HCT116 (cell line): ENCODE measurements around the gene SPATS2L. TPM values are rescaled to one million over a fixed set of nuclear protein-coding genes. Genes with fewer than 3 reads are reported as not detected.

Source experiments
- ATAC-seq: fragments of 200-7000 bp; cut with Tn5 transposase; 2 replicates; pipeline ENCODE4 v1.9.1; 2020; ENCODE audit warnings: mild to moderate bottlenecking, moderate library complexity
- BruUV-seq: library from RNA; stranded (reverse); fragments of 400-500 nt; replicated peaks from 2 replicates; lab custom pipeline; 2021; lab: Mats Ljungman, UMichigan
- CTCF ChIA-PET: fragments of 300-600 bp; sonication (Branson Sonifier 250); formaldehyde crosslinking; loops from one replicate; lab custom pipeline; 2021; ENCODE audit warnings: antibody characterized with exemption; lab: Charles Lee
- POLR2A ChIA-PET: fragments of 300-600, 350-600 bp; sonication (Branson Sonifier 250); formaldehyde crosslinking; loops from one replicate; lab custom pipeline; 2021; ENCODE audit warnings: antibody characterized with exemption; lab: Charles Lee
- RAD21 ChIA-PET, 2 experiments: fragments of 300-600 bp; sonication (Branson Sonifier 250); formaldehyde crosslinking; loops; one replicate each; lab custom pipeline; 2023; ENCODE audit warnings: low total read pairs in 2 of 2; ENCODE audit not compliant: uncharacterized antibody in 2 of 2, unreplicated experiment in 2 of 2, low non-redundant PET in 1 of 2; lab: Charles Lee
- DNase-seq: peaks from one replicate; pipeline ENCODE4 v3.0.0-alpha.2; 2010; ENCODE audit warnings: low read depth, low spot score
- H2AFZ ChIP-seq: fragments of 200-600 bp; shearing (Covaris generic), sonication (generic); 2 replicates; pipeline ENCODE4 v1.6.1; 2017; ENCODE audit warnings: low read depth, mixed run types, mixed read lengths, antibody characterized with exemption, low read length; ENCODE audit not compliant: poor library complexity, severe bottlenecking
- H3K27ac ChIP-seq: 2 replicates; pipeline ENCODE4 v1.5.1; 2012; ENCODE audit warnings: low read depth, low read length
- H3K27me3 ChIP-seq: fragments of 200-600 bp; sonication (generic); 2 replicates; pipeline ENCODE4 v1.6.1; 2016; ENCODE audit warnings: mixed run types, low read length, mixed read lengths; ENCODE audit not compliant: insufficient read depth
- H3K36me3 ChIP-seq, 2 experiments: fragments of 200-500 bp in 1 of 2; fragments of 200-600 bp in 1 of 2; sonication (Bioruptor generic) in 1 of 2; sonication (generic) in 1 of 2; 2 replicates each; pipeline versions ENCODE4 v1.5.1 to v1.6.1; 2014 to 2016; ENCODE audit warnings: low read length in 2 of 2, inconsistent platforms in 1 of 2, mixed read lengths in 1 of 2, mixed run types in 1 of 2; ENCODE audit not compliant: insufficient read depth in 2 of 2, control insufficient read depth in 1 of 2
- H3K4me1 ChIP-seq, 2 experiments: fragments of 200-600 bp in 1 of 2; sonication (generic) in 1 of 2; 2 replicates each; pipeline versions ENCODE4 v1.5.1 to v1.6.1; 2012 to 2017; ENCODE audit warnings: low read length in 2 of 2, inconsistent platforms in 1 of 2, mild to moderate bottlenecking in 1 of 2, mixed read lengths in 1 of 2, mixed run types in 1 of 2, moderate library complexity in 1 of 2; ENCODE audit not compliant: insufficient read depth in 2 of 2, control insufficient read depth in 1 of 2
- H3K4me2 ChIP-seq: fragments of 200-600 bp; sonication (generic); 2 replicates; pipeline ENCODE4 v1.6.1; 2017; ENCODE audit warnings: mixed run types, low read length, mixed read lengths
- H3K4me3 ChIP-seq, 2 experiments: fragments of 200-600 bp in 1 of 2; sonication (generic) in 1 of 2; replicated peaks in 1 of 2; 2 replicates each; pipeline ENCODE4 v1.5.1; 2011 to 2016; ENCODE audit warnings: low read length in 2 of 2, control low read depth in 1 of 2, low read depth in 1 of 2, mild to moderate bottlenecking in 1 of 2, mixed read lengths in 1 of 2, mixed run types in 1 of 2
- H3K79me2 ChIP-seq: fragments of 200-600 bp; sonication (generic); 2 replicates; pipeline ENCODE4 v1.6.1; 2017; ENCODE audit warnings: mild to moderate bottlenecking, mixed run types, low read length, moderate library complexity, mixed read lengths; ENCODE audit not compliant: insufficient read depth
- H3K9ac ChIP-seq: fragments of 200-600 bp; sonication (generic); 2 replicates; pipeline ENCODE4 v1.6.1; 2016; ENCODE audit warnings: low read length, mixed read lengths
- H3K9me2 ChIP-seq: fragments of 200-600 bp; sonication (generic), shearing (Covaris generic); 2 replicates; pipeline ENCODE4 v1.6.1; 2017; ENCODE audit warnings: mixed run types, mild to moderate bottlenecking, moderate library complexity; ENCODE audit not compliant: insufficient read depth
- H3K9me3 ChIP-seq, 2 experiments: fragments of 200-500 bp in 1 of 2; fragments of 200-600 bp in 1 of 2; sonication (Bioruptor generic) in 1 of 2; sonication (generic) in 1 of 2; 2 replicates each; pipeline ENCODE4 v1.6.1; 2014 to 2017; ENCODE audit warnings: low read length in 2 of 2, mixed read lengths in 2 of 2, inconsistent platforms in 1 of 2, low read depth in 1 of 2, mild to moderate bottlenecking in 1 of 2, mixed run types in 1 of 2, moderate library complexity in 1 of 2; ENCODE audit not compliant: control insufficient read depth in 1 of 2, insufficient read depth in 1 of 2
- H4K20me1 ChIP-seq: fragments of 200-600 bp; sonication (generic), shearing (Covaris generic); 2 replicates; pipeline ENCODE4 v1.6.1; 2017; ENCODE audit warnings: mixed run types, mild to moderate bottlenecking, moderate library complexity; ENCODE audit not compliant: insufficient read depth
- CBX3 ChIP-seq: IDR thresholded peaks from 2 replicates; pipeline ENCODE4 v1.6.1; 2012; ENCODE audit warnings: low read depth
- CTCF ChIP-seq, 3 experiments: fragments of 200-600 bp in 1 of 3; sonication (generic) in 1 of 3; IDR thresholded peaks in 2 of 3; conservative IDR thresholded peaks in 1 of 3; 2 replicates each; pipeline ENCODE4 v1.5.1; 2012 to 2017; ENCODE audit warnings: low read depth in 2 of 3, low read length in 2 of 3, antibody characterized with exemption in 1 of 3, borderline replicate concordance in 1 of 3, control low read depth in 1 of 3, mild to moderate bottlenecking in 1 of 3, mixed read lengths in 1 of 3, mixed run types in 1 of 3, moderate library complexity in 1 of 3; ENCODE audit not compliant: insufficient read depth in 1 of 3
- ELF1 ChIP-seq: IDR thresholded peaks from 2 replicates; pipeline ENCODE4 v1.6.1; 2012; ENCODE audit warnings: low read depth, borderline replicate concordance
- EZH2phosphoT487 ChIP-seq: fragments of 200-600 bp; IDR thresholded peaks from 2 replicates; pipeline ENCODE4 v1.6.1; 2018; ENCODE audit warnings: antibody characterized with exemption, borderline replicate concordance
- MAX ChIP-seq: IDR thresholded peaks from 2 replicates; pipeline ENCODE4 v1.6.1; 2012
- POLR2A ChIP-seq: IDR thresholded peaks from 2 replicates; pipeline ENCODE4 v1.7.0; 2011; ENCODE audit warnings: borderline replicate concordance; ENCODE audit not compliant: insufficient read depth, insufficient read length; ENCODE audit errors: extremely low read depth
- RAD21 ChIP-seq: IDR thresholded peaks from 2 replicates; pipeline ENCODE4 v1.6.1; 2012; ENCODE audit warnings: low read depth, mild to moderate bottlenecking
- YY1 ChIP-seq: IDR thresholded peaks from 2 replicates; pipeline ENCODE4 v1.6.1; 2011; ENCODE audit warnings: low read length, low read depth, moderate library complexity, mild to moderate bottlenecking; ENCODE audit not compliant: insufficient replicate concordance; ENCODE audit errors: extremely low read depth
- ZBTB33 ChIP-seq: IDR thresholded peaks from 2 replicates; pipeline ENCODE4 v1.6.1; 2011; ENCODE audit warnings: mild to moderate bottlenecking, low read length, moderate library complexity; ENCODE audit not compliant: insufficient replicate concordance; ENCODE audit errors: extremely low read depth
- intact Hi-C: fragments of 100-400 bp; cut with micrococcal nuclease; formaldehyde crosslinking; loops from 2 replicates; pipeline ENCODE4 v1.10.0; 2022
- total RNA-seq: library from RNA; stranded (reverse); gene quantifications from one replicate; pipeline ENCODE4 v1.2.1, GENCODE V29; 2021; ENCODE audit not compliant: unreplicated experiment

Gene SPATS2L
- total RNA-seq, 1 experiment from 2014 or later: 87.1 TPM

GRCh38 chr2:200445284-200445683, 138.8 kb downstream of the SPATS2L start:
- ATAC-seq (no peak), DNase-seq (no peak)
- no peaks in the 10 kb centered on the region for H3K4me1 ChIP-seq
- H3K9me3 ChIP-seq: no peaks in the 10 kb centered on the region
- H3K9ac ChIP-seq: no peak overlapping the region
- CTCF ChIA-PET: no interaction called here
- H3K4me3 ChIP-seq: no peak overlapping the region
- POLR2A ChIA-PET: no interaction called here
- H2AFZ ChIP-seq: no peak overlapping the region
- intact Hi-C loops: no loop called here
- peaks cover 0 to 4% of the 10 kb centered on the region in 2 experiments; a peak in 2 of 4 replicates for H3K36me3 ChIP-seq
- BruUV-seq: no TSS peak
- RAD21 ChIA-PET: no interaction called here
- no peaks in the 10 kb centered on the region for H3K79me2 ChIP-seq
- no peaks in the 10 kb centered on the region for H3K9me2 ChIP-seq
- H4K20me1 ChIP-seq: no peaks in the 10 kb centered on the region
- H3K4me2 ChIP-seq: no peak overlapping the region
- no peaks in the 10 kb centered on the region for H3K27me3 ChIP-seq
- no peak overlapping the region for H3K27ac ChIP-seq
- no peak for TF ChIP-seq CTCF (IDR thresholded peaks at IDR 0.05 in 2 of 3, conservative IDR thresholded peaks at IDR 0.05 in 1 of 3; ENCODE audit: borderline replicate concordance in 1 of 3, insufficient read depth in 1 of 3, low read depth in 2 of 3, low read length in 2 of 3)
- TF ChIP-seq RAD21: peak; percentile 14; the same call in 1 of the 2 replicates

- no peak overlapping the region for H3K27ac ChIP-seq
- no TSS peak for BruUV-seq
- no peaks in the 10 kb centered on the region for H3K4me1 ChIP-seq
- H2AFZ ChIP-seq: no peak overlapping the region
- no peak overlapping the region for H3K4me2 ChIP-seq
- H3K9ac ChIP-seq: no peak overlapping the region
- TF ChIP-seq EZH2phosphoT487 (no peak), YY1 (no peak), ELF1 (no peak), CBX3 (no peak), POLR2A (no peak), MAX (no peak), ZBTB33 (no peak)
- TF ChIP-seq, all 23 proteins: peak for 0
- Histone ChIP-seq H3K27me3 (no peaks in the 10 kb centered on the region), H3K79me2 (no peaks in the 10 kb centered on the region), H3K36me3 (no peaks in the 10 kb centered on the region; a peak in 2 of 4 replicates), H3K9me2 (no peaks in the 10 kb centered on the region), H3K9me3 (no peaks in the 10 kb centered on the region), H3K4me3 (no peak overlapping the region), H4K20me1 (no peaks in the 10 kb centered on the region)
- DNase-seq: no peak
- ChIA-PET RAD21 (no interaction called here), CTCF (no interaction called here), POLR2A (no interaction called here)
- no peak for ATAC-seq
- intact Hi-C loops: no loop called here
Measured at GRCh38 chr2:200446612-200447011, 140.1 kb downstream of the SPATS2L start.
